ENCODE results near the gene HMCN1. TPM values are rescaled to one million over a fixed set of nuclear protein-coding genes. Genes with fewer than 3 reads are reported as not detected.

The HMCN1 gene
- total RNA-seq, 3 donors from 2014 or later = 2.0 to 8.6 (median 3.4) TPM

- DNase-seq (no peak), ATAC-seq (no peak)
- H3K4me3 ChIP-seq = no peak overlapping the region
- intact Hi-C loops (cut with DNase I, micrococcal nuclease) = no loop called here
- TF ChIP-seq CTCF (IDR thresholded peaks at IDR 0.05) = no peak
- no peaks in the 10 kb centered on the region for H3K4me1 ChIP-seq (ENCODE audit: low read depth)
- H3K9me3 ChIP-seq = no peaks in the 10 kb centered on the region
- H3K36me3 ChIP-seq (ENCODE audit: low read depth) = no peaks in the 10 kb centered on the region
Measured at GRCh38 chr1:185716095-185716494, 18.1 kb upstream of the HMCN1 start.

- intact Hi-C loops (cut with DNase I, micrococcal nuclease) = no loop called here
- DNase-seq (no peak), ATAC-seq (no peak)
- Histone ChIP-seq H3K4me3 (no peak overlapping the region), H3K36me3 (ENCODE audit: low read depth) (no peaks in the 10 kb centered on the region), H3K9me3 (no peaks in the 10 kb centered on the region), H3K4me1 (ENCODE audit: low read depth) (no peaks in the 10 kb centered on the region)
- TF ChIP-seq CTCF (IDR thresholded peaks at IDR 0.05) = no peak
Measured at GRCh38 chr1:185719021-185719420, 15.2 kb upstream of the HMCN1 start.

DNA sequence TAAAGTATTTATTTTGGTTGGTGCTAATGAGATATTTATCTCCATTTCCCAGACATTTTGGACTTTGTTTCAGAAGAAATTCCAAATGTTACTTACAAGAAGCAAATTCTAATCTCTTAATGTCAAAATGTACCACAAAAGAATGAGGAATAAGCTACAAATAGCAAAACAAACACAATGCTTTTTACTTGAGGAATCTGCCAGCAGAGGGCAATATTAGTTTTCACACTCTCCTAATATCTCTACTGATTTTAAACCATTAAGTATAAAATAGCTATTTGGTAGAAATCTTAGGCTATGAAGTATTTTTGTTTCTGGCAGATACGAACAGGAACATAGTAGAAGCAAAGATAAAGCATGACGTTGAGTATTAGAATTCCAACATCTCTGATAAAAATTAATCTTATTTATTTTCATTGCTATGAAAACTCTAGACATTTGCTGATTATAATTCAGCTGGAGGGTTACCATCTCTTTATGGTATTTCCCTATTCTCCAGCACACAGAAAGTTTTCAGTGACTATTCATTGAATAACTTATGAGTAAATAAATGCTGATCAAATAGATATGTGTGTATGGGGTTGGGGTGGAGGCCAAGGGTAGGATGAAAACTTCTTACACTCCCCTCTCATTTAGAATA lies 13.4 kb upstream of the HMCN1 start:
- intact Hi-C loops (cut with DNase I, micrococcal nuclease) = loop anchor here in 1 of 2 donors (10.0 kb wide), 1 partner anchor 494 kb away; no protein-coding TSS in a partner anchor
- no peak for ATAC-seq
- Histone ChIP-seq H3K4me3 (no peak overlapping the region), H3K9me3 (no peaks in the 10 kb centered on the region), H3K36me3 (ENCODE audit: low read depth) (no peaks in the 10 kb centered on the region), H3K4me1 (ENCODE audit: low read depth) (no peaks in the 10 kb centered on the region)
- no peak for TF ChIP-seq CTCF (IDR thresholded peaks at IDR 0.05)
- no peak for DNase-seq

GRCh38 chr1:185721553-185721952 lies 12.6 kb upstream of the HMCN1 start:
- DNase-seq = no peak
- H3K9me3 ChIP-seq = no peaks in the 10 kb centered on the region
- intact Hi-C loops (cut with DNase I, micrococcal nuclease) = loop anchor here in 1 of 2 donors (10.0 kb wide), 1 partner anchor 493 kb away; no protein-coding TSS in a partner anchor
- H3K36me3 ChIP-seq (ENCODE audit: low read depth) = no peaks in the 10 kb centered on the region
- no peak for TF ChIP-seq CTCF (IDR thresholded peaks at IDR 0.05)
- no peaks in the 10 kb centered on the region for H3K4me1 ChIP-seq (ENCODE audit: low read depth)
- ATAC-seq = no peak
- H3K4me3 ChIP-seq = no peak overlapping the region

- Histone ChIP-seq H3K9me3 (no peaks in the 10 kb centered on the region), H3K4me3 (no peak overlapping the region), H3K36me3 (ENCODE audit: low read depth) (no peaks in the 10 kb centered on the region), H3K4me1 (ENCODE audit: low read depth) (no peaks in the 10 kb centered on the region)
- TF ChIP-seq CTCF (IDR thresholded peaks at IDR 0.05) = no peak
- no peak for ATAC-seq
- DNase-seq = no peak
- intact Hi-C loops (cut with DNase I, micrococcal nuclease) = loop anchor here in 1 of 2 donors (10.0 kb wide), 1 partner anchor 493 kb away; no protein-coding TSS in a partner anchor
Measured at GRCh38 chr1:185722098-185722497, 12.1 kb upstream of the HMCN1 start.

Measured in mucosa of descending colon (tissue), 3 donors.